IMR-90 (cell line): ENCODE measurements around the gene TMEM140. TPM values are rescaled to one million over a fixed set of nuclear protein-coding genes. Genes with fewer than 3 reads are reported as not detected.

ENCODE experiments used
- ATAC-seq: fragments of 200-7000 bp; cut with Tn5 transposase; 2 replicates; pipeline ENCODE4 v1.9.1; 2020; ENCODE audit warnings: low read depth, mild to moderate bottlenecking, moderate library complexity
- BruUV-seq: library from RNA; stranded (reverse); fragments of 400-500 nt; replicated peaks from 2 replicates; lab custom pipeline; 2021; lab: Mats Ljungman, UMichigan
- CTCF ChIA-PET: fragments of 300-600 bp; formaldehyde crosslinking; extraction: SDS; loops from one replicate; lab custom pipeline; 2021; ENCODE audit warnings: antibody characterized with exemption; lab: Yijun Ruan, JAX
- POLR2A ChIA-PET: fragments of 300-600 bp; sonication (Branson Sonifier 250); formaldehyde crosslinking; loops from one replicate; lab custom pipeline; 2022; ENCODE audit warnings: antibody characterized with exemption; ENCODE audit not compliant: unreplicated experiment; lab: Charles Lee
- DNase-seq: peaks from one replicate; pipeline ENCODE4 v3.0.0; 2013
- H2AFZ ChIP-seq: replicated peaks from 2 replicates; pipeline ENCODE3; 2013; ENCODE audit warnings: low read length, mild to moderate bottlenecking; ENCODE audit not compliant: poor library complexity
- H2AK5ac ChIP-seq: 2 replicates; pipeline ENCODE4 v1.6.1; 2013; ENCODE audit warnings: low read depth, low read length, inconsistent platforms
- H2AK9ac ChIP-seq: replicated peaks from 2 replicates; pipeline ENCODE3; 2013; ENCODE audit warnings: mild to moderate bottlenecking, low read depth, low read length, moderate library complexity; ENCODE audit not compliant: poor library complexity
- H2BK120ac ChIP-seq: 2 replicates; pipeline ENCODE4 v1.6.1; 2013; ENCODE audit warnings: low read depth, low read length, inconsistent platforms
- H2BK15ac ChIP-seq: 3 replicates; pipeline ENCODE4 v1.6.1; 2013; ENCODE audit warnings: low read depth, low read length, inconsistent platforms
- H2BK20ac ChIP-seq: 2 replicates; pipeline ENCODE4 v1.6.1; 2013; ENCODE audit warnings: low read depth, mild to moderate bottlenecking, inconsistent platforms, low read length, moderate library complexity
- H2BK5ac ChIP-seq: 2 replicates; pipeline ENCODE4 v1.6.1; 2013; ENCODE audit warnings: mild to moderate bottlenecking, low read depth, low read length, inconsistent platforms; ENCODE audit not compliant: poor library complexity, severe bottlenecking
- H3K14ac ChIP-seq: replicated peaks from 2 replicates; pipeline ENCODE4 v1.6.1; 2013; ENCODE audit warnings: low read depth, low read length, inconsistent platforms
- H3K18ac ChIP-seq: 2 replicates; pipeline ENCODE4 v1.6.1; 2013; ENCODE audit warnings: low read depth, low read length, control low read depth
- H3K23ac ChIP-seq: 2 replicates; pipeline ENCODE4 v1.6.1; 2013; ENCODE audit warnings: low read depth, low read length, inconsistent platforms
- H3K27ac ChIP-seq: 2 replicates; pipeline ENCODE4 v1.5.1; 2013; ENCODE audit warnings: mild to moderate bottlenecking, control low read depth, low read length; ENCODE audit not compliant: insufficient read depth
- H3K27me3 ChIP-seq: 2 replicates; pipeline ENCODE4 v1.6.1; 2013; ENCODE audit warnings: low read length; ENCODE audit not compliant: control insufficient read depth, insufficient read depth
- H3K36me3 ChIP-seq: 2 replicates; pipeline ENCODE4 v1.6.1; 2013; ENCODE audit warnings: low read length, mixed read lengths; ENCODE audit not compliant: control insufficient read depth, insufficient read depth
- H3K4ac ChIP-seq: 2 replicates; pipeline ENCODE4 v1.6.1; 2013; ENCODE audit warnings: low read depth, low read length, inconsistent platforms
- H3K4me1 ChIP-seq: 2 replicates; pipeline ENCODE4 v1.6.1; 2013; ENCODE audit warnings: low read length, mixed read lengths; ENCODE audit not compliant: control insufficient read depth, insufficient read depth
- H3K4me2 ChIP-seq: 2 replicates; pipeline ENCODE4 v1.6.1; 2013; ENCODE audit warnings: low read depth, mild to moderate bottlenecking, control low read depth, low read length, moderate library complexity
- H3K4me3 ChIP-seq: 2 replicates; pipeline ENCODE4 v1.5.1; 2013; ENCODE audit warnings: low read depth, mild to moderate bottlenecking, control low read depth, low read length, moderate library complexity; ENCODE audit not compliant: insufficient read depth
- H3K56ac ChIP-seq: 2 replicates; pipeline ENCODE4 v1.6.1; 2013; ENCODE audit warnings: low read length, inconsistent platforms; ENCODE audit not compliant: insufficient read depth; ENCODE audit errors: extremely low read depth
- H3K79me1 ChIP-seq, 2 experiments: 2 replicates each; pipeline ENCODE4 v1.6.1; 2013; ENCODE audit warnings: low read length in 2 of 2, inconsistent platforms in 1 of 2, low read depth in 1 of 2
- H3K9ac ChIP-seq: 2 replicates; pipeline ENCODE4 v1.6.1; 2013; ENCODE audit warnings: low read depth, low read length, control low read depth
- H3K9me1 ChIP-seq: 2 replicates; pipeline ENCODE4 v1.6.1; 2013; ENCODE audit warnings: low read length, inconsistent platforms; ENCODE audit not compliant: insufficient read depth
- H3K9me3 ChIP-seq: 2 replicates; pipeline ENCODE4 v1.6.1; 2013; ENCODE audit warnings: low read length; ENCODE audit not compliant: control insufficient read depth, insufficient read depth
- H4K20me1 ChIP-seq: 2 replicates; pipeline ENCODE4 v1.6.1; 2013; ENCODE audit warnings: low read length, inconsistent platforms; ENCODE audit not compliant: insufficient read depth
- H4K5ac ChIP-seq: 2 replicates; pipeline ENCODE4 v1.6.1; 2013; ENCODE audit warnings: mild to moderate bottlenecking, low read depth, low read length, control low read depth
- H4K8ac ChIP-seq, 2 experiments: 2 replicates each; pipeline ENCODE4 v1.6.1; 2013; ENCODE audit warnings: low read depth in 2 of 2, low read length in 2 of 2, control low read depth in 1 of 2, inconsistent platforms in 1 of 2
- H4K91ac ChIP-seq: 2 replicates; pipeline ENCODE4 v1.6.1; 2013; ENCODE audit warnings: low read depth, low read length, inconsistent platforms; ENCODE audit not compliant: insufficient read depth
- BHLHE40 ChIP-seq: fragments of 150-350 bp; IDR thresholded peaks from 2 replicates; pipeline ENCODE4 v1.6.1; 2016; ENCODE audit warnings: mild to moderate bottlenecking, low read depth, low read length
- CEBPB ChIP-seq: IDR thresholded peaks from 2 replicates; pipeline ENCODE4 v1.6.1; 2012; ENCODE audit warnings: low read depth, low read length, improper control_type of control experiment
- CHD1 ChIP-seq: IDR thresholded peaks from 2 replicates; pipeline ENCODE4 v1.6.1; 2012; ENCODE audit warnings: low read depth, low read length, improper control_type of control experiment
- CTCF ChIP-seq: conservative IDR thresholded peaks from 2 replicates; pipeline ENCODE4 v1.5.1; 2012; ENCODE audit warnings: mild to moderate bottlenecking, low read depth, low read length, improper control_type of control experiment
- ELK1 ChIP-seq: fragments of 150-350 bp; IDR thresholded peaks from 2 replicates; pipeline ENCODE4 v1.6.1; 2016; ENCODE audit warnings: low read depth, mild to moderate bottlenecking, low read length, moderate library complexity, borderline replicate concordance
- FOS ChIP-seq: fragments of 150-350 bp; IDR thresholded peaks from 2 replicates; pipeline ENCODE4 v1.6.1; 2016; ENCODE audit warnings: low read depth, low read length
- MAFK ChIP-seq: IDR thresholded peaks from 2 replicates; pipeline ENCODE4 v1.6.1; 2012; ENCODE audit warnings: low read depth, low read length, improper control_type of control experiment
- MAZ ChIP-seq: IDR thresholded peaks from 2 replicates; pipeline ENCODE4 v1.6.1; 2012; ENCODE audit warnings: low read depth, mild to moderate bottlenecking, low read length, improper control_type of control experiment, moderate library complexity, borderline replicate concordance
- MXI1 ChIP-seq: IDR thresholded peaks from 2 replicates; pipeline ENCODE4 v1.6.1; 2012; ENCODE audit warnings: low read depth, mild to moderate bottlenecking, low read length, moderate library complexity, borderline replicate concordance
- NFE2L2 ChIP-seq: fragments of 150-350 bp; IDR thresholded peaks from 2 replicates; pipeline ENCODE4 v1.6.1; 2016; ENCODE audit warnings: low read depth, mild to moderate bottlenecking, low read length
- POLR2A ChIP-seq: IDR thresholded peaks from 2 replicates; pipeline ENCODE4 v1.6.1; 2012; ENCODE audit warnings: mild to moderate bottlenecking, low read depth, low read length
- RAD21 ChIP-seq: IDR thresholded peaks from 2 replicates; pipeline ENCODE4 v1.6.1; 2012; ENCODE audit warnings: low read length, improper control_type of control experiment
- RCOR1 ChIP-seq: IDR thresholded peaks from 2 replicates; pipeline ENCODE4 v1.6.1; 2012; ENCODE audit warnings: mild to moderate bottlenecking, low read length, improper control_type of control experiment; ENCODE audit not compliant: insufficient replicate concordance
- RFX5 ChIP-seq: IDR thresholded peaks from 2 replicates; pipeline ENCODE4 v1.8.0; 2012; ENCODE audit warnings: low read depth, mild to moderate bottlenecking, low read length, moderate library complexity
- SMC3 ChIP-seq: fragments of 150-350 bp; IDR thresholded peaks from 2 replicates; pipeline ENCODE4 v1.6.1; 2016; ENCODE audit warnings: low read depth, mild to moderate bottlenecking, antibody characterized with exemption, low read length, moderate library complexity
- WGBS, 2 experiments: methylation state at CpG; one replicate each; pipeline versions ENCODE4 v1.1.5 to v1.1.7; 2013; ENCODE audit warnings: missing lambda C conversion rate in 2 of 2; ENCODE audit not compliant: insufficient read length in 1 of 2; ENCODE audit errors: extremely low coverage in 2 of 2; 5-methylcytosine and 5-hydroxymethylcytosine counted together
- dilution Hi-C: fragments of 300-500 bp; cut with HindIII; formaldehyde crosslinking; loops from one replicate; pipeline ENCODE4 v1.14.3; 2018; ENCODE audit warnings: low sequenced_read_pairs; ENCODE audit not compliant: unreplicated experiment
- in situ Hi-C: fragments of 300-500 bp; cut with MboI; formaldehyde crosslinking; loops from 3 replicates; pipeline ENCODE4 v1.14.3; 2019; ENCODE audit warnings: low sequenced_read_pairs, inconsistent platforms, mixed read lengths
- intact Hi-C: fragments of 100-400 bp; cut with micrococcal nuclease; formaldehyde crosslinking; loops from 2 replicates; pipeline ENCODE4 v1.10.0; 2022
- polyA plus RNA-seq, 3 experiments: library from polyadenylated mRNA; depleted of rRNA; stranded (reverse); fragments of >200 nt; gene quantifications; 2 replicates each; pipeline ENCODE4 v1.2.3, GENCODE V29; 2012; ENCODE audit warnings: low replicate concordance in 1 of 3
- total RNA-seq: library from RNA; depleted of rRNA; stranded (reverse); fragments of >200 nt; gene quantifications from 2 replicates; pipeline ENCODE4 v1.2.3, GENCODE V29; 2012
- TF ChIP-seq, protein P1 (sequence below): fragments of 150-350 bp; IDR thresholded peaks from 2 replicates; pipeline ENCODE4 v1.6.1; 2017; ENCODE audit warnings: mild to moderate bottlenecking, antibody characterized with exemption, low read length, low read depth

Gene TMEM140
- total and polyA plus RNA-seq, 2 of the 4 experiments (the other 2 are of a cell fraction), result 0.24 to 0.72 TPM

DNA sequence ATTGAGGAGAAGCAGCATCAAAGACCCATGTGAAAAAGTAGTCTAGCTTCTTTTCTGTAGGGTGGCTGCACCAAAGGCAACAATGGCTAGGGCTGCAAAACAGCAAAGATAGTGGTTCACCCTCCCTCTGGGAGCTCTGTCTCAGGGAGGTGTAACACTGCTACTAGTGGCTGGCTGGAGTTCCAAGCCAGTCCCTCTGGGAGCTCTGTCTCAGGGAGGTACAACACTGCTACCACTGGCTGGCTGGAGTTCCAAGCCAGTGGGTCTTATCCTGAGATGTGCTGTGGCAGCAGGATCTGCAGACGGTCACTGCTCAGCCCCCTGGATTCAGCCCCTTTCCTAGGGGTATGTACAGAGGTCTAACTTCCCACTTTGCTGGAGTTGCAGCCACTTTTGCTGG lies 37.9 kb upstream of the TMEM140 start:
- Histone ChIP-seq H2BK5ac (no peak overlapping the region), H2BK20ac (no peak overlapping the region), H3K9me1 (no peaks in the 10 kb centered on the region), H2BK120ac (no peak overlapping the region), H3K4me3 (no peak overlapping the region), H2AK9ac (no peak overlapping the region), H3K79me1 (no peaks in the 10 kb centered on the region), H2AFZ (no peak overlapping the region), H3K18ac (no peak overlapping the region), H3K23ac (no peak overlapping the region), H3K4me2 (no peak overlapping the region), H3K56ac (no peak overlapping the region), H4K5ac (no peak overlapping the region), H4K8ac (no peak overlapping the region), H3K36me3 (no peaks in the 10 kb centered on the region), H4K91ac (no peak overlapping the region), H3K9ac (no peak overlapping the region), H3K4ac (no peak overlapping the region), H3K27me3 (peaks cover 3% of the 10 kb centered on the region), H3K14ac (no peak overlapping the region), H3K4me1 (no peaks in the 10 kb centered on the region), H3K27ac (no peak overlapping the region), H3K9me3 (no peaks in the 10 kb centered on the region), H4K20me1 (no peaks in the 10 kb centered on the region), H2AK5ac (no peak overlapping the region), H2BK15ac (no peak overlapping the region)
- TF ChIP-seq RFX5 (no peak), POLR2A (no peak), CEBPB (no peak), SMC3 (no peak), MAFK (no peak), MXI1 (no peak), FOS (no peak), CHD1 (no peak), NFE2L2 (no peak), BHLHE40 (no peak), RAD21 (no peak), MAZ (no peak), ELK1 (no peak), RCOR1 (no peak), CTCF (no peak)
- TF ChIP-seq, protein P1, sequence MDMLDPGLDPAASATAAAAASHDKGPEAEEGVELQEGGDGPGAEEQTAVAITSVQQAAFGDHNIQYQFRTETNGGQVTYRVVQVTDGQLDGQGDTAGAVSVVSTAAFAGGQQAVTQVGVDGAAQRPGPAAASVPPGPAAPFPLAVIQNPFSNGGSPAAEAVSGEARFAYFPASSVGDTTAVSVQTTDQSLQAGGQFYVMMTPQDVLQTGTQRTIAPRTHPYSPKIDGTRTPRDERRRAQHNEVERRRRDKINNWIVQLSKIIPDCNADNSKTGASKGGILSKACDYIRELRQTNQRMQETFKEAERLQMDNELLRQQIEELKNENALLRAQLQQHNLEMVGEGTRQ, result no peak
- in situ Hi-C loops, result no loop called here
- no TSS peak for BruUV-seq
- ATAC-seq (no peak), DNase-seq (no peak)
- dilution Hi-C loops, result no loop called here
- ChIA-PET POLR2A (no interaction called here), CTCF (interaction anchor here (0.6 kb wide), 1 partner anchor 273 kb away, joined by 5 read pairs; no protein-coding TSS in a partner anchor)
- intact Hi-C loops, result no loop called here
- 29% methylated on average over 1 of the region's 1 CpG; no CpG with 5 or more reads in 1 of the 2 experiments for WGBS, 2 experiments
